Stomach (tissue), 9 donors: ENCODE data around the gene SLC7A10. TPM values are rescaled to one million over a fixed set of nuclear protein-coding genes. Genes with fewer than 3 reads are reported as not detected.

ENCODE experiments used
- DNase-seq, 2 donors: peaks; one replicate each; pipeline versions ENCODE4 v3.0.0 to v3.0.0-alpha.2; 2013 to 2019
- H3K27ac ChIP-seq, 5 donors: fragments of 200-600 bp in 4 of 5; sonication (generic) in 4 of 5; one replicate each; pipeline ENCODE4 v1.5.1; 2013 to 2019; ENCODE audit warnings: mild to moderate bottlenecking in 1 of 5, moderate library complexity in 1 of 5
- H3K27me3 ChIP-seq, 3 donors: fragments of 200-600 bp; sonication (generic); one replicate each; pipeline ENCODE4 v1.5.1; 2017 to 2019; ENCODE audit warnings: mixed run types in 1 of 3
- H3K36me3 ChIP-seq, 4 donors: fragments of 200-600 bp; sonication (generic); 1 replicate in 3 of 4; 2 replicates in 1 of 4; pipeline ENCODE4 v1.5.1; 2016 to 2019
- H3K4me1 ChIP-seq, 4 donors: fragments of 200-600 bp; sonication (generic); one replicate each; pipeline ENCODE4 v1.5.1; 2016 to 2019
- H3K4me3 ChIP-seq, 4 donors: fragments of 200-600 bp; sonication (generic) in 3 of 4; one replicate each; pipeline ENCODE4 v1.5.1; 2016 to 2019; ENCODE audit warnings: mild to moderate bottlenecking in 1 of 4
- H3K9me3 ChIP-seq, 4 donors: fragments of 200-600 bp; sonication (generic); one replicate each; pipeline ENCODE4 v1.5.1; 2016 to 2019
- EP300 ChIP-seq: sonication (generic); formaldehyde crosslinking; IDR thresholded peaks from one replicate; pipeline ENCODE4 v1.6.1; 2017; ENCODE audit warnings: antibody characterized with exemption
- POLR2A ChIP-seq, 4 donors: fragments of 450-650 bp; IDR thresholded peaks; one replicate each; pipeline ENCODE4 v1.6.1; 2016; ENCODE audit warnings: antibody characterized with exemption in 4 of 4, control low read depth in 2 of 4, mild to moderate bottlenecking in 1 of 4, moderate library complexity in 1 of 4
- POLR2AphosphoS5 ChIP-seq, 3 donors: sonication (generic); formaldehyde crosslinking; IDR thresholded peaks; one replicate each; pipeline ENCODE4 v1.6.1; 2016; ENCODE audit warnings: antibody characterized with exemption in 3 of 3
- WGBS, 5 donors: extraction: QIAGEN DNeasy Blood & Tissue Kit in 3 of 5; methylation state at CpG; one replicate each; pipeline versions ENCODE4 v1.1.5 to v1.1.7; 2013 to 2018; 5-methylcytosine and 5-hydroxymethylcytosine counted together
- intact Hi-C: fragments of 100-400 bp; cut with DNase I; formaldehyde crosslinking; loops from one replicate; pipeline ENCODE4 v1.15.1; 2023; ENCODE audit warnings: low total_unique reads
- polyA plus RNA-seq, 3 donors: library from polyadenylated mRNA; stranded (reverse); fragments of 200-250 nt; gene quantifications; one replicate each; pipeline ENCODE4 v1.2.3, GENCODE V29; 2013
- total RNA-seq, 5 donors: library from RNA; depleted of rRNA; stranded (reverse); fragments of >200 nt; gene quantifications; one replicate each; pipeline versions ENCODE4 v1.1.0 to v1.2.3, GENCODE V29; 2014 to 2016
- TF ChIP-seq, protein P1 (sequence below), 7 experiments: fragments of 450-650 bp in 4 of 7; fragments of 200-600 bp in 3 of 7; sonication (generic) in 3 of 7; IDR thresholded peaks; one replicate each; pipeline ENCODE4 v1.5.1; 2016 to 2019; ENCODE audit warnings: antibody characterized with exemption in 7 of 7, control low read depth in 2 of 7, mild to moderate bottlenecking in 1 of 7
- donor health status: healthy with polysubstance abuse.
- donor health status: Bipolar disorder and iron deficiency.
- donor health status: healthy.

Gene SLC7A10
- total and polyA plus RNA-seq, 8 donors: 0.73 TPM; not detected in 7

DNA sequence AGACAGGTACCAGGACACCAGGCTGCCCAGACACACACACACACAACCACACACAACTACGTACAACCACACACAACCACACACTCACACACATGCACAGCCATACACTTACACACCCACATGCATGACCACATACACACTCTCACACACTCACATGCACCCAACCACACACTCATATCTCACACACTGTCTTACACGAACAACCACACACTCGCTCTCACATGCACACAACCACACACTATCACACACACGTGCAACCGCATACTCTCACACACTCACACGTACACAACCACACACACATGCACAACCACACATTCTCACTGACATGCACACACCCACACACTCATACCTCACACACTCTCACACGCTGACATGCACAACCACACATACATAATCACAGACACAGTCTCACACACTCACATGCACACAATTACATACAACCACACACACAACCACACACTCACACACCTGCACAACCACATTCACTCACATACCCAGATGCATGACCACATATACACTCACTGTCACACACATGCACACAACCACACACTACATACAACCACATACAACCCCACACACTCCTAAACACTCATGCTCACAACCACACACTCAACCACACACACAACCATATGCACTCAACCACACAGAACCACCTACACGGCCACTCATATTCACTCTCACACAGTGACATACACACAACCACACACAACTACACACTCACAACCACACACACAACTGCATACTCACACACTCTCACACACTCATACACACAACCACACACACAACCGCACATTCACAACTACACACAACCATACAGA lies 7.6 kb upstream of the SLC7A10 start:
- Histone ChIP-seq H3K4me3 (no peak overlapping the region), H3K27me3 (peaks cover 0 to 40% (median 4%) of the 10 kb centered on the region in 3 donors), H3K27ac (no peak overlapping the region), H3K36me3 (no peaks in the 10 kb centered on the region), H3K9me3 (peaks cover 0 to 16% (median 13%) of the 10 kb centered on the region in 4 donors), H3K4me1 (peaks cover 0 to 9% (median 8%) of the 10 kb centered on the region in 4 donors)
- whole genome bisulfite sequencing, 5 donors: 92 to 94% (median 93%) methylated on average over 9 of the region's 9 CpGs
- intact Hi-C loops: no loop called here
- TF ChIP-seq, protein P1, sequence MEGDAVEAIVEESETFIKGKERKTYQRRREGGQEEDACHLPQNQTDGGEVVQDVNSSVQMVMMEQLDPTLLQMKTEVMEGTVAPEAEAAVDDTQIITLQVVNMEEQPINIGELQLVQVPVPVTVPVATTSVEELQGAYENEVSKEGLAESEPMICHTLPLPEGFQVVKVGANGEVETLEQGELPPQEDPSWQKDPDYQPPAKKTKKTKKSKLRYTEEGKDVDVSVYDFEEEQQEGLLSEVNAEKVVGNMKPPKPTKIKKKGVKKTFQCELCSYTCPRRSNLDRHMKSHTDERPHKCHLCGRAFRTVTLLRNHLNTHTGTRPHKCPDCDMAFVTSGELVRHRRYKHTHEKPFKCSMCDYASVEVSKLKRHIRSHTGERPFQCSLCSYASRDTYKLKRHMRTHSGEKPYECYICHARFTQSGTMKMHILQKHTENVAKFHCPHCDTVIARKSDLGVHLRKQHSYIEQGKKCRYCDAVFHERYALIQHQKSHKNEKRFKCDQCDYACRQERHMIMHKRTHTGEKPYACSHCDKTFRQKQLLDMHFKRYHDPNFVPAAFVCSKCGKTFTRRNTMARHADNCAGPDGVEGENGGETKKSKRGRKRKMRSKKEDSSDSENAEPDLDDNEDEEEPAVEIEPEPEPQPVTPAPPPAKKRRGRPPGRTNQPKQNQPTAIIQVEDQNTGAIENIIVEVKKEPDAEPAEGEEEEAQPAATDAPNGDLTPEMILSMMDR (IDR thresholded peaks at IDR 0.05): peak in 1 of 7 experiments; percentile 1
- no peak for TF ChIP-seq EP300
- DNase-seq: no peak

DNA sequence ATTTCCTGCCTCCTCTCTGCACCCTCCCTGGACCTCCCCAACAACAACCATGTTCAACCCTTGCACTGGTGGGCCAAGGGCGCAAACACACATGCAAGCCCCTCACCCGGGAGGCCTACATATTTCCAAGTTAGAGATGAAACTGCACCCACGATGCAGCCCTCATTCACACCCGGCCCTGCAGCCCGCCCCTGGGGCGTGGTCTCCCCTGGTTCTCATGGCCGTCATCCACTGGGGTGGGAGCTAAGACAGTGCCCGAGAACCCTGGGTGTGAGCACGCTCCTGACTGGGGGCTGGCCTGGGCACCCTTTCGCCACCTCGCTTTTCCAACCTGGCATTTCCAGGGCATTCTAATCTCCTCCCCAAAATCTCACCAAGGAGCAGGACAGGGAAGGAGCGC lies 7.0 kb upstream of the SLC7A10 start:
- Histone ChIP-seq H3K9me3 (peaks cover 3 to 22% (median 18%) of the 10 kb centered on the region in 4 donors), H3K27me3 (peaks cover 0 to 46% (median 4%) of the 10 kb centered on the region in 3 donors), H3K4me1 (peaks cover 0 to 9% (median 8%) of the 10 kb centered on the region in 4 donors), H3K27ac (no peak overlapping the region), H3K4me3 (no peak overlapping the region), H3K36me3 (no peaks in the 10 kb centered on the region)
- TF ChIP-seq POLR2A (IDR thresholded peaks at IDR 0.05) (no peak), POLR2AphosphoS5 (IDR thresholded peaks at IDR 0.05) (no peak), EP300 (no peak)
- TF ChIP-seq, protein P1 (IDR thresholded peaks at IDR 0.05): no peak
- WGBS, 5 donors: 52 to 71% (median 57%) methylated on average over 6 to 12 of the region's 12 CpGs
- no peak for DNase-seq
- intact Hi-C loops: no loop called here

DNA sequence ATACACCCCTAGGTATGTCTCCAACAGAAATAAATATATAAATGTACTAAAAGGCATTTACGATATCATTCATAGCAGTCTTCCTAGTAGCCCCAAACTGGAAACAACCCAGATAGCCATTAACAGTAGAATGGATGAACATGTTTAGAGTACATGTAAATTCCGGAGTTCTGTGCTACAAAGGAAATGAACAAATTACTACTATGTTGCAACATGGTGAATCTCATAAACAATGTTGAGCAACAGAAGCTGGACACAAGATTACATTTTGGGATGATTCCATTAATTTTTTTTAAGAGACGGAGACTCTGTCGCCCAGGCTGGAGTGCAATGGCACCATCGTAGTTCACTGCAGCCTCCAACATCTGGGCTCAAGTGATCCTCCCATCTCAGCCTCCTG lies 5.9 kb upstream of the SLC7A10 start:
- 68 to 88% (median 77%) methylated on average over 5 of the region's 5 CpGs for WGBS, 5 donors
- no peaks in the 10 kb centered on the region for H3K36me3 ChIP-seq
- H3K4me3 ChIP-seq: no peak overlapping the region
- peaks cover 3 to 57% (median 15%) of the 10 kb centered on the region in 3 donors for H3K27me3 ChIP-seq
- TF ChIP-seq, protein P1 (IDR thresholded peaks at IDR 0.05): no peak
- TF ChIP-seq POLR2AphosphoS5 (IDR thresholded peaks at IDR 0.05): peak in 1 of 3 donors; percentile 10
- no peak for TF ChIP-seq EP300
- no peak for DNase-seq
- peaks cover 9 to 31% (median 29%) of the 10 kb centered on the region in 4 donors for H3K9me3 ChIP-seq
- peaks cover 0 to 18% (median 15%) of the 10 kb centered on the region in 4 donors for H3K4me1 ChIP-seq
- intact Hi-C loops: no loop called here
- H3K27ac ChIP-seq: no peak overlapping the region

DNA sequence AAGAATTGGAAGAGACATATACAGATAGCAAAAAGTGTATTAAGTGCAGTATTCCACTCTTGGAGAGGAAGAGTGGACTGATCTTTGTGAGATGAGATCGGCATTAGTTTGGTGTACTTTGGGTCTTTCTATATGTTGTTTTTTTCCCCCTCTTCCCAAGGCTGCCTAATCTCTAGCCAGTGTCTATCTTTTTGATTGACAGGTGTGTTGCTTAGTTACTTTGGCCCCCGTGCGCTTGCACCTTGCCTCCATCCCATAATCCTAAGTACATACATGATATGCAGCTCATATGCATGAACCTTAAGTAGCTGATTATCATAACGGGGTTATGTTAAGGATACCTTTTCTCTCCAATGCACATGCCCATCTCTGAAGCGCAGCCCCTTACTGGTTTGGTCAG lies 4.3 kb upstream of the SLC7A10 start:
- no peaks in the 10 kb centered on the region for H3K36me3 ChIP-seq
- H3K27ac ChIP-seq: no peak overlapping the region
- TF ChIP-seq POLR2AphosphoS5 (IDR thresholded peaks at IDR 0.05): no peak
- no peak for TF ChIP-seq EP300
- TF ChIP-seq, protein P1 (IDR thresholded peaks at IDR 0.05): no peak
- TF ChIP-seq POLR2A (IDR thresholded peaks at IDR 0.05): no peak
- peaks cover 9 to 31% (median 29%) of the 10 kb centered on the region in 4 donors for H3K9me3 ChIP-seq
- peaks cover 8 to 25% (median 23%) of the 10 kb centered on the region in 4 donors for H3K4me1 ChIP-seq
- H3K27me3 ChIP-seq: peaks cover 3 to 64% (median 30%) of the 10 kb centered on the region in 3 donors
- H3K4me3 ChIP-seq: no peak overlapping the region
- intact Hi-C loops: no loop called here
- WGBS, 5 donors: 57 to 72% (median 67%) methylated on average over 5 of the region's 5 CpGs
- DNase-seq: no peak
